HEK293 (cell line): ENCODE data around the gene PLCB1.

ENCODE experiments used
- CTCF ChIA-PET: fragments of 350-600 bp; formaldehyde crosslinking; extraction: SDS; loops from one replicate; lab custom pipeline; 2021; ENCODE audit warnings: antibody characterized with exemption; lab: Yijun Ruan, JAX
- POLR2A ChIA-PET: fragments of 300-600 bp; formaldehyde crosslinking; extraction: SDS; loops from one replicate; lab custom pipeline; 2020; ENCODE audit warnings: antibody characterized with exemption, inconsistent platforms; lab: Yijun Ruan, JAX
- H3K27ac ChIP-seq: fragments of 200-500 bp; sonication (Bioruptor generic); 2 replicates; pipeline ENCODE4 v1.5.1; 2014; ENCODE audit warnings: low read depth, low read length, control low read depth, inconsistent platforms; ENCODE audit errors: extremely low read depth
- H3K36me3 ChIP-seq, 2 experiments: fragments of 200-500 bp in 1 of 2; sonication (Bioruptor generic) in 1 of 2; 1 replicate in 1 of 2; 2 replicates in 1 of 2; pipeline ENCODE4 v1.5.1; 2014 to 2017; ENCODE audit warnings: inconsistent platforms in 2 of 2, low read length in 2 of 2; ENCODE audit not compliant: control insufficient read depth in 2 of 2, insufficient read depth in 1 of 2
- H3K4me1 ChIP-seq: fragments of 200-500 bp; sonication (Bioruptor generic); 2 replicates; pipeline ENCODE4 v1.5.1; 2014; ENCODE audit warnings: mild to moderate bottlenecking, low read length, inconsistent platforms; ENCODE audit not compliant: control insufficient read depth, insufficient read depth
- H3K4me3 ChIP-seq: 2 replicates; pipeline ENCODE4 v1.5.1; 2011; ENCODE audit warnings: low read depth, mild to moderate bottlenecking, control low read depth, low read length, moderate library complexity
- H3K9me3 ChIP-seq: fragments of 200-500 bp; sonication (Bioruptor generic); 2 replicates; pipeline ENCODE4 v1.5.1; 2014; ENCODE audit warnings: low read depth, low read length, inconsistent platforms; ENCODE audit not compliant: control insufficient read depth, insufficient read depth
- SETDB1 ChIP-seq: IDR thresholded peaks from one replicate; pipeline ENCODE4 v1.6.1; 2017; ENCODE audit warnings: mild to moderate bottlenecking, low read length, moderate library complexity, mixed read lengths; ENCODE audit not compliant: insufficient read length
- SP2 ChIP-seq: fragments of 450-650 bp; formaldehyde crosslinking; IDR thresholded peaks from 2 replicates; pipeline ENCODE4 v1.5.1; 2016; ENCODE audit warnings: missing biosample characterization, missing genetic modification characterization
- ZBTB17 ChIP-seq: fragments of 450-650 bp; formaldehyde crosslinking; IDR thresholded peaks from 2 replicates; pipeline ENCODE4 v1.5.1; 2016; ENCODE audit warnings: missing biosample characterization, missing genetic modification characterization
- ZBTB8A ChIP-seq: fragments of 450-650 bp; formaldehyde crosslinking; IDR thresholded peaks from 2 replicates; pipeline ENCODE4 v1.5.1; 2016; ENCODE audit warnings: missing biosample characterization, missing genetic modification characterization
- ZNF10 ChIP-seq: fragments of 450-650 bp; formaldehyde crosslinking; IDR thresholded peaks from 2 replicates; pipeline ENCODE4 v1.5.1; 2017; ENCODE audit warnings: missing biosample characterization, missing genetic modification characterization
- ZNF114 ChIP-seq: fragments of 450-650 bp; formaldehyde crosslinking; IDR thresholded peaks from 2 replicates; pipeline ENCODE4 v1.5.0; 2017; ENCODE audit warnings: missing biosample characterization, missing genetic modification characterization
- ZNF16 ChIP-seq: fragments of 450-650 bp; formaldehyde crosslinking; IDR thresholded peaks from 2 replicates; pipeline ENCODE4 v1.5.1; 2016; ENCODE audit warnings: low read depth, missing biosample characterization, missing genetic modification characterization
- ZNF274 ChIP-seq, 2 experiments: fragments of 200-500 bp in 1 of 2; fragments of 450-650 bp in 1 of 2; sonication (Bioruptor generic) in 1 of 2; formaldehyde crosslinking in 1 of 2; IDR thresholded peaks; 2 replicates each; pipeline versions ENCODE4 v1.5.1 to v1.6.1; 2014 to 2016; ENCODE audit warnings: borderline replicate concordance in 1 of 2, inconsistent platforms in 1 of 2, low read length in 1 of 2, missing biosample characterization in 1 of 2, missing genetic modification characterization in 1 of 2
- ZNF302 ChIP-seq: fragments of 450-650 bp; formaldehyde crosslinking; IDR thresholded peaks from 2 replicates; pipeline ENCODE4 v1.5.1; 2016; ENCODE audit warnings: missing biosample characterization, missing genetic modification characterization, low read depth
- ZNF311 ChIP-seq: fragments of 450-650 bp; formaldehyde crosslinking; IDR thresholded peaks from 2 replicates; pipeline ENCODE4 v1.5.1; 2017; ENCODE audit warnings: missing biosample characterization, missing genetic modification characterization, borderline replicate concordance
- ZNF335 ChIP-seq: fragments of 450-650 bp; formaldehyde crosslinking; conservative IDR thresholded peaks from 2 replicates; pipeline ENCODE4 v1.5.1; 2016; ENCODE audit warnings: missing biosample characterization, missing genetic modification characterization
- ZNF624 ChIP-seq: fragments of 450-650 bp; formaldehyde crosslinking; IDR thresholded peaks from 2 replicates; pipeline ENCODE4 v1.5.1; 2017; ENCODE audit warnings: missing biosample characterization, missing genetic modification characterization
- ZNF747 ChIP-seq: fragments of 450-650 bp; formaldehyde crosslinking; IDR thresholded peaks from 2 replicates; pipeline ENCODE4 v1.5.1; 2016; ENCODE audit warnings: missing biosample characterization, missing genetic modification characterization
- TF ChIP-seq, protein P1 (sequence below): fragments of 450-650 bp; formaldehyde crosslinking; IDR thresholded peaks from 2 replicates; pipeline ENCODE4 v1.5.1; 2016; ENCODE audit warnings: missing biosample characterization, missing genetic modification characterization, borderline replicate concordance
- TF ChIP-seq, protein P2 (sequence below): fragments of 450-650 bp; formaldehyde crosslinking; conservative IDR thresholded peaks from 2 replicates; pipeline ENCODE4 v1.5.1; 2016; ENCODE audit warnings: low read depth, missing biosample characterization, missing genetic modification characterization
- TF ChIP-seq, protein P3 (sequence below): fragments of 450-650 bp; formaldehyde crosslinking; IDR thresholded peaks from 2 replicates; pipeline ENCODE4 v1.5.1; 2016; ENCODE audit warnings: missing biosample characterization, missing genetic modification characterization

PLCB1 gene

DNA sequence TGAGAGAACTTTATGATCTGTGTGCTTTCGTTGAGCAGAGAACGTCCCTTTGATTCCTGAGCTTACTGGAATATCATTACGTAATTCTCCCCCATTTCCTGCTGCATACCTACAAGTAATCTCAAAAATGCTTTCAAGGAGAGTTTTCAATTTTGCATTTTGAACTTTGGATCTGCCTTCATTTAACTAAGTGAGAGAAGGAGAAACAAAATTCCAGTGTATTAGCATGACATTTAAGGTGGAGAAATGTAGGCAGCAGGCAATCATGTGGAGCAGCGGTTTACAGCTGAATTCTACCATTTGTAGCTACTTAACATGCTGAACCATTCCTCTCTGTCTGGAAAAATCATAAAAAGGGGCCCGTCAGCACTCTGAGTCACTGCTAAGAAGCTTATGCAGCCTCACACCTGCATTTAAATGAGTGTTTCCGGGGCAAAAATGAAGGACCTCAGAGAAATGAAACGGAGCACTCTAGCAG lies 451.5 kb downstream of the PLCB1 start (continued):
- TF ChIP-seq ZNF274 (IDR thresholded peaks at IDR 0.05; ENCODE audit: low read length) (no peak), ZNF274 (tag by site-specific recombination; IDR thresholded peaks at IDR 0.05; ENCODE audit: borderline replicate concordance) (no peak), ZNF335 (tag by site-specific recombination) (no peak), ZNF624 (tag by site-specific recombination) (no peak), ZNF16 (tag by site-specific recombination) (no peak), ZNF10 (tag by site-specific recombination) (no peak), SETDB1 (no peak), ZBTB17 (no peak)
- TF ChIP-seq, protein P1, sequence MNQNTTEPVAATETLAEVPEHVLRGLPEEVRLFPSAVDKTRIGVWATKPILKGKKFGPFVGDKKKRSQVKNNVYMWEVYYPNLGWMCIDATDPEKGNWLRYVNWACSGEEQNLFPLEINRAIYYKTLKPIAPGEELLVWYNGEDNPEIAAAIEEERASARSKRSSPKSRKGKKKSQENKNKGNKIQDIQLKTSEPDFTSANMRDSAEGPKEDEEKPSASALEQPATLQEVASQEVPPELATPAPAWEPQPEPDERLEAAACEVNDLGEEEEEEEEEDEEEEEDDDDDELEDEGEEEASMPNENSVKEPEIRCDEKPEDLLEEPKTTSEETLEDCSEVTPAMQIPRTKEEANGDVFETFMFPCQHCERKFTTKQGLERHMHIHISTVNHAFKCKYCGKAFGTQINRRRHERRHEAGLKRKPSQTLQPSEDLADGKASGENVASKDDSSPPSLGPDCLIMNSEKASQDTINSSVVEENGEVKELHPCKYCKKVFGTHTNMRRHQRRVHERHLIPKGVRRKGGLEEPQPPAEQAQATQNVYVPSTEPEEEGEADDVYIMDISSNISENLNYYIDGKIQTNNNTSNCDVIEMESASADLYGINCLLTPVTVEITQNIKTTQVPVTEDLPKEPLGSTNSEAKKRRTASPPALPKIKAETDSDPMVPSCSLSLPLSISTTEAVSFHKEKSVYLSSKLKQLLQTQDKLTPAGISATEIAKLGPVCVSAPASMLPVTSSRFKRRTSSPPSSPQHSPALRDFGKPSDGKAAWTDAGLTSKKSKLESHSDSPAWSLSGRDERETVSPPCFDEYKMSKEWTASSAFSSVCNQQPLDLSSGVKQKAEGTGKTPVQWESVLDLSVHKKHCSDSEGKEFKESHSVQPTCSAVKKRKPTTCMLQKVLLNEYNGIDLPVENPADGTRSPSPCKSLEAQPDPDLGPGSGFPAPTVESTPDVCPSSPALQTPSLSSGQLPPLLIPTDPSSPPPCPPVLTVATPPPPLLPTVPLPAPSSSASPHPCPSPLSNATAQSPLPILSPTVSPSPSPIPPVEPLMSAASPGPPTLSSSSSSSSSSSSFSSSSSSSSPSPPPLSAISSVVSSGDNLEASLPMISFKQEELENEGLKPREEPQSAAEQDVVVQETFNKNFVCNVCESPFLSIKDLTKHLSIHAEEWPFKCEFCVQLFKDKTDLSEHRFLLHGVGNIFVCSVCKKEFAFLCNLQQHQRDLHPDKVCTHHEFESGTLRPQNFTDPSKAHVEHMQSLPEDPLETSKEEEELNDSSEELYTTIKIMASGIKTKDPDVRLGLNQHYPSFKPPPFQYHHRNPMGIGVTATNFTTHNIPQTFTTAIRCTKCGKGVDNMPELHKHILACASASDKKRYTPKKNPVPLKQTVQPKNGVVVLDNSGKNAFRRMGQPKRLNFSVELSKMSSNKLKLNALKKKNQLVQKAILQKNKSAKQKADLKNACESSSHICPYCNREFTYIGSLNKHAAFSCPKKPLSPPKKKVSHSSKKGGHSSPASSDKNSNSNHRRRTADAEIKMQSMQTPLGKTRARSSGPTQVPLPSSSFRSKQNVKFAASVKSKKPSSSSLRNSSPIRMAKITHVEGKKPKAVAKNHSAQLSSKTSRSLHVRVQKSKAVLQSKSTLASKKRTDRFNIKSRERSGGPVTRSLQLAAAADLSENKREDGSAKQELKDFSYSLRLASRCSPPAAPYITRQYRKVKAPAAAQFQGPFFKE (tag by site-specific recombination) = no peak

DNA sequence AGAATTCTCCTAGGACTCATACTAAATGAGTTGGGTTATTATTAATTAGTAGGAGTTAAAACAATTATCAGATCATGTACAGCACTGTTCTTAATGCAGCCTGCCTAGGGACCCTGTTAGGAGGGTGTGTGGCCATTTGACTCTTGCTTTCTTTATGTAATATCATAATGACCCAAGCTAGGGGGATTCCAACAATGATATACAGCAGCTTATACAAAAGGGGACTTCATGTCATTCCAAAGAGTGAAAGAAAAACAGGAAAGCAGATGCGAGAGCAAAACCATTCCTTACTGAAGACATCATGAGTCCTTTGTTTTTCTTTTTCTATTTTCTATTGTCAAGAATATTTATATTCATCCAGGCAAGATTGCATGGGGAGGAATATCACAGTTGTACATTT lies 455.2 kb downstream of the PLCB1 start:
- POLR2A ChIA-PET = no interaction called here
- Histone ChIP-seq H3K4me3 (no peak overlapping the region), H3K9me3 (no peaks in the 10 kb centered on the region), H3K36me3 (no peaks in the 10 kb centered on the region), H3K27ac (no peak overlapping the region), H3K4me1 (0 out of 2 replicates have a peak, but pooled peaks cover 2% of the 10 kb centered on the region)
- no peak for TF ChIP-seq ZBTB8A
- TF ChIP-seq ZNF747 (tag by site-specific recombination) = no peak
- TF ChIP-seq ZNF311 (tag by site-specific recombination) = no peak
- TF ChIP-seq, protein P2, sequence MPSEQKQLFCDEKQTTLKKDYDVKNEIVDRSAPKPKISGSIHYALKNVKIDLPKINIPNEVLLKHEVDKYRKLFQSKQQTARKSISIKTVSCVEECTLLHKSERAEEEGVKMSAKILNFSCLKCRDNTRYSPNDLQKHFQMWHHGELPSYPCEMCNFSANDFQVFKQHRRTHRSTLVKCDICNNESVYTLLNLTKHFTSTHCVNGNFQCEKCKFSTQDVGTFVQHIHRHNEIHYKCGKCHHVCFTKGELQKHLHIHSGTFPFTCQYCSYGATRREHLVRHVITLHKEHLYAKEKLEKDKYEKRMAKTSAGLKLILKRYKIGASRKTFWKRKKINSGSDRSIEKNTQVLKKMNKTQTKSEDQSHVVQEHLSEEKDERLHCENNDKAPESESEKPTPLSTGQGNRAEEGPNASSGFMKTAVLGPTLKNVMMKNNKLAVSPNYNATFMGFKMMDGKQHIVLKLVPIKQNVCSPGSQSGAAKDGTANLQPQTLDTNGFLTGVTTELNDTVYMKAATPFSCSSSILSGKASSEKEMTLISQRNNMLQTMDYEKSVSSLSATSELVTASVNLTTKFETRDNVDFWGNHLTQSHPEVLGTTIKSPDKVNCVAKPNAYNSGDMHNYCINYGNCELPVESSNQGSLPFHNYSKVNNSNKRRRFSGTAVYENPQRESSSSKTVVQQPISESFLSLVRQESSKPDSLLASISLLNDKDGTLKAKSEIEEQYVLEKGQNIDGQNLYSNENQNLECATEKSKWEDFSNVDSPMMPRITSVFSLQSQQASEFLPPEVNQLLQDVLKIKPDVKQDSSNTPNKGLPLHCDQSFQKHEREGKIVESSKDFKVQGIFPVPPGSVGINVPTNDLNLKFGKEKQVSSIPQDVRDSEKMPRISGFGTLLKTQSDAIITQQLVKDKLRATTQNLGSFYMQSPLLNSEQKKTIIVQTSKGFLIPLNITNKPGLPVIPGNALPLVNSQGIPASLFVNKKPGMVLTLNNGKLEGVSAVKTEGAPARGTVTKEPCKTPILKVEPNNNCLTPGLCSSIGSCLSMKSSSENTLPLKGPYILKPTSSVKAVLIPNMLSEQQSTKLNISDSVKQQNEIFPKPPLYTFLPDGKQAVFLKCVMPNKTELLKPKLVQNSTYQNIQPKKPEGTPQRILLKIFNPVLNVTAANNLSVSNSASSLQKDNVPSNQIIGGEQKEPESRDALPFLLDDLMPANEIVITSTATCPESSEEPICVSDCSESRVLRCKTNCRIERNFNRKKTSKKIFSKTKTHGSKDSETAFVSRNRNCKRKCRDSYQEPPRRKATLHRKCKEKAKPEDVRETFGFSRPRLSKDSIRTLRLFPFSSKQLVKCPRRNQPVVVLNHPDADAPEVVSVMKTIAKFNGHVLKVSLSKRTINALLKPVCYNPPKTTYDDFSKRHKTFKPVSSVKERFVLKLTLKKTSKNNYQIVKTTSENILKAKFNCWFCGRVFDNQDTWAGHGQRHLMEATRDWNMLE (tag by site-specific recombination) = no peak
- no peak for TF ChIP-seq ZNF302 (tag by site-specific recombination)
- no peak for TF ChIP-seq SP2
- TF ChIP-seq, protein P3, sequence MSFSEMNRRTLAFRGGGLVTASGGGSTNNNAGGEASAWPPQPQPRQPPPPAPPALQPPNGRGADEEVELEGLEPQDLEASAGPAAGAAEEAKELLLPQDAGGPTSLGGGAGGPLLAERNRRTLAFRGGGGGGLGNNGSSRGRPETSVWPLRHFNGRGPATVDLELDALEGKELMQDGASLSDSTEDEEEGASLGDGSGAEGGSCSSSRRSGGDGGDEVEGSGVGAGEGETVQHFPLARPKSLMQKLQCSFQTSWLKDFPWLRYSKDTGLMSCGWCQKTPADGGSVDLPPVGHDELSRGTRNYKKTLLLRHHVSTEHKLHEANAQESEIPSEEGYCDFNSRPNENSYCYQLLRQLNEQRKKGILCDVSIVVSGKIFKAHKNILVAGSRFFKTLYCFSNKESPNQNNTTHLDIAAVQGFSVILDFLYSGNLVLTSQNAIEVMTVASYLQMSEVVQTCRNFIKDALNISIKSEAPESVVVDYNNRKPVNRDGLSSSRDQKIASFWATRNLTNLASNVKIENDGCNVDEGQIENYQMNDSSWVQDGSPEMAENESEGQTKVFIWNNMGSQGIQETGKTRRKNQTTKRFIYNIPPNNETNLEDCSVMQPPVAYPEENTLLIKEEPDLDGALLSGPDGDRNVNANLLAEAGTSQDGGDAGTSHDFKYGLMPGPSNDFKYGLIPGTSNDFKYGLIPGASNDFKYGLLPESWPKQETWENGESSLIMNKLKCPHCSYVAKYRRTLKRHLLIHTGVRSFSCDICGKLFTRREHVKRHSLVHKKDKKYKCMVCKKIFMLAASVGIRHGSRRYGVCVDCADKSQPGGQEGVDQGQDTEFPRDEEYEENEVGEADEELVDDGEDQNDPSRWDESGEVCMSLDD = no peak
- no peak for TF ChIP-seq ZNF114
- CTCF ChIA-PET = no interaction called here
